Breast epithelium (tissue), 4 donors: ENCODE data around the gene PPP1CB. TPM values are rescaled to one million over a fixed set of nuclear protein-coding genes. Genes with fewer than 3 reads are reported as not detected.
"Not testable (repeated sequence)": the region's sequence is repeated elsewhere in the genome, so short reads cannot be mapped to it uniquely, and the experiment has no call there.

Experiments
- DNase-seq, 2 donors: peaks; one replicate each; pipeline ENCODE4 v3.0.0-alpha.2; 2019; ENCODE audit warnings: low spot score in 2 of 2
- H3K27ac ChIP-seq, 2 donors: fragments of 200-600 bp; sonication (generic) in 1 of 2; one replicate each; pipeline ENCODE4 v1.5.1; 2016 to 2019; ENCODE audit warnings: mild to moderate bottlenecking in 1 of 2
- H3K27me3 ChIP-seq, 2 donors: fragments of 200-600 bp; sonication (generic) in 1 of 2; one replicate each; pipeline versions ENCODE4 v1.5.1 to v1.6.0; 2017 to 2019; ENCODE audit warnings: control low read depth in 1 of 2, mild to moderate bottlenecking in 1 of 2
- H3K36me3 ChIP-seq: fragments of 200-600 bp; one replicate; pipeline ENCODE4 v1.5.1; 2019
- H3K4me1 ChIP-seq, 2 donors: fragments of 200-600 bp; sonication (generic); one replicate each; pipeline ENCODE4 v1.5.1; 2016 to 2019; ENCODE audit warnings: control low read depth in 1 of 2
- H3K4me3 ChIP-seq, 3 donors: fragments of 200-600 bp; sonication (generic); 1 replicate in 2 of 3; 2 replicates in 1 of 3; pipeline ENCODE4 v1.5.1; 2016 to 2019; ENCODE audit warnings: mild to moderate bottlenecking in 3 of 3, moderate library complexity in 2 of 3
- H3K9me3 ChIP-seq, 2 donors: fragments of 200-600 bp; sonication (generic) in 1 of 2; one replicate each; pipeline ENCODE4 v1.5.1; 2016 to 2019; ENCODE audit warnings: control low read depth in 1 of 2
- CTCF ChIP-seq, 3 donors: fragments of 450-650 bp; IDR thresholded peaks; one replicate each; pipeline ENCODE4 v1.5.1; 2016 to 2017; ENCODE audit warnings: antibody characterized with exemption in 3 of 3, mild to moderate bottlenecking in 3 of 3, moderate library complexity in 3 of 3
- POLR2A ChIP-seq: fragments of 450-650 bp; IDR thresholded peaks from one replicate; pipeline ENCODE4 v1.6.1; 2016; ENCODE audit warnings: antibody characterized with exemption, mild to moderate bottlenecking, moderate library complexity
- POLR2AphosphoS5 ChIP-seq, 3 donors: sonication (generic); formaldehyde crosslinking; IDR thresholded peaks; one replicate each; pipeline ENCODE4 v1.6.1; 2017; ENCODE audit warnings: antibody characterized with exemption in 3 of 3
- intact Hi-C: fragments of 100-400 bp; cut with DNase I; formaldehyde crosslinking; loops from one replicate; pipeline ENCODE4 v1.15.1; 2023; ENCODE audit warnings: low total_unique reads
- total RNA-seq, 3 donors: library from RNA; depleted of rRNA; stranded (reverse); fragments of >200 nt; gene quantifications; one replicate each; pipeline ENCODE4 v1.1.0, GENCODE V29; 2016

Gene PPP1CB
- total RNA-seq, 3 donors from 2014 or later = 189 to 294 (median 289) TPM

- Histone ChIP-seq H3K9me3 (no peaks in the 10 kb centered on the region), H3K4me3 (no peak overlapping the region), H3K36me3 (no peaks in the 10 kb centered on the region), H3K4me1 (no peaks in the 10 kb centered on the region), H3K27ac (peak overlapping the region in 1 of 2 donors; percentile 45), H3K27me3 (no peaks in the 10 kb centered on the region)
- TF ChIP-seq POLR2AphosphoS5 (IDR thresholded peaks at IDR 0.05) (no peak), CTCF (IDR thresholded peaks at IDR 0.05) (no peak), POLR2A (no peak)
- no peak for DNase-seq
- intact Hi-C loops = no loop called here
These were observed 21.9 kb upstream of the PPP1CB start for GRCh38 chr2:28729698-28730097.

GRCh38 chr2:28730641-28731146, 20.9 kb upstream of the PPP1CB start:
- Histone ChIP-seq H3K4me3 (no peak overlapping the region), H3K27ac (peak overlapping the region in 1 of 2 donors; percentile 45), H3K9me3 (no peaks in the 10 kb centered on the region), H3K36me3 (no peaks in the 10 kb centered on the region), H3K4me1 (no peaks in the 10 kb centered on the region), H3K27me3 (no peaks in the 10 kb centered on the region)
- intact Hi-C loops = no loop called here
- DNase-seq = no peak
- no peak for TF ChIP-seq CTCF (IDR thresholded peaks at IDR 0.05)
- TF ChIP-seq POLR2A = no peak
- no peak for TF ChIP-seq POLR2AphosphoS5 (IDR thresholded peaks at IDR 0.05)

- TF ChIP-seq POLR2AphosphoS5 (IDR thresholded peaks at IDR 0.05) (no peak), CTCF (IDR thresholded peaks at IDR 0.05) (no peak), POLR2A (no peak)
- DNase-seq = no peak
- Histone ChIP-seq H3K4me3 (peak overlapping the region in 2 of 3 donors; percentile 39 to 52), H3K9me3 (peaks cover 0 to 6% of the 10 kb centered on the region in 2 donors), H3K4me1 (peaks cover 0 to 8% of the 10 kb centered on the region in 2 donors), H3K36me3 (no peaks in the 10 kb centered on the region), H3K27ac (peak overlapping the region; percentile 86), H3K27me3 (no peaks in the 10 kb centered on the region)
- intact Hi-C loops = no loop called here
These were observed 16.1 kb upstream of the PPP1CB start for GRCh38 chr2:28735511-28735910.

GRCh38 chr2:28736034-28736433, 15.6 kb upstream of the PPP1CB start:
- H3K4me3 ChIP-seq = peak overlapping the region in 2 of 3 donors; percentile 39 to 52
- peak; percentile 81 to 90 for DNase-seq
- H3K4me1 ChIP-seq = peaks cover 0 to 8% of the 10 kb centered on the region in 2 donors
- H3K9me3 ChIP-seq = peaks cover 0 to 6% of the 10 kb centered on the region in 2 donors
- TF ChIP-seq CTCF (IDR thresholded peaks at IDR 0.05) (no peak), POLR2A (no peak), POLR2AphosphoS5 (IDR thresholded peaks at IDR 0.05) (peak in 1 of 3 donors; percentile 62)
- peak overlapping the region; percentile 86 for H3K27ac ChIP-seq
- no peaks in the 10 kb centered on the region for H3K36me3 ChIP-seq
- intact Hi-C loops = no loop called here
- no peaks in the 10 kb centered on the region for H3K27me3 ChIP-seq

GRCh38 chr2:28737655-28738054, 14.0 kb upstream of the PPP1CB start:
- TF ChIP-seq POLR2A = no peak
- TF ChIP-seq POLR2AphosphoS5 (IDR thresholded peaks at IDR 0.05) = no peak
- TF ChIP-seq CTCF (IDR thresholded peaks at IDR 0.05) = no peak
- peaks cover 0 to 8% of the 10 kb centered on the region in 2 donors for H3K4me1 ChIP-seq
- H3K4me3 ChIP-seq = no peak overlapping the region
- no peak overlapping the region for H3K27ac ChIP-seq
- intact Hi-C loops = no loop called here
- DNase-seq = no peak
- no peaks in the 10 kb centered on the region for H3K27me3 ChIP-seq
- H3K9me3 ChIP-seq = peaks cover 0 to 6% of the 10 kb centered on the region in 2 donors
- H3K36me3 ChIP-seq = no peaks in the 10 kb centered on the region

GRCh38 chr2:28742619-28743018, 9.0 kb upstream of the PPP1CB start:
- DNase-seq, intact Hi-C loops, H3K9me3 ChIP-seq, H3K36me3 ChIP-seq, H3K4me1 ChIP-seq, H3K27ac ChIP-seq, H3K4me3 ChIP-seq, H3K27me3 ChIP-seq: not testable (repeated sequence)
